Keratinocyte (primary cell): ENCODE measurements around the gene IL19. TPM values are rescaled to one million over a fixed set of nuclear protein-coding genes. Genes with fewer than 3 reads are reported as not detected.

Source experiments
- DNase-seq: peaks from one replicate; pipeline ENCODE4 v3.0.0-alpha.2; 2011; ENCODE audit warnings: low read depth, missing footprints, low spot score
- FAIRE-seq: peaks from 2 replicates; lab custom pipeline; 2011; peaks lifted over from hg19 to GRCh38; lab: Jason Lieb, UNC
- H2AFZ ChIP-seq: 2 replicates; pipeline ENCODE4 v1.6.0; 2012; ENCODE audit warnings: low read length, control low read depth, inconsistent platforms; ENCODE audit not compliant: control insufficient read depth
- H3K27ac ChIP-seq: 2 replicates; pipeline ENCODE4 v1.5.1; 2011; ENCODE audit warnings: low read length; ENCODE audit not compliant: control insufficient read depth, insufficient read depth
- H3K27me3 ChIP-seq: 3 replicates; pipeline ENCODE4 v1.6.0; 2011; ENCODE audit warnings: low read length; ENCODE audit not compliant: control insufficient read depth, insufficient read depth; ENCODE audit errors: extremely low read depth
- H3K36me3 ChIP-seq, 2 experiments: 2 replicates in 1 of 2; 3 replicates in 1 of 2; pipeline ENCODE4 v1.5.1; 2011; ENCODE audit warnings: low read length in 2 of 2, mild to moderate bottlenecking in 1 of 2; ENCODE audit not compliant: control insufficient read depth in 2 of 2, insufficient read depth in 2 of 2; ENCODE audit errors: extremely low read depth in 1 of 2
- H3K4me1 ChIP-seq: 3 replicates; pipeline ENCODE4 v1.5.1; 2011; ENCODE audit warnings: low read length; ENCODE audit not compliant: control insufficient read depth, insufficient read depth; ENCODE audit errors: extremely low read depth
- H3K4me2 ChIP-seq: 3 replicates; pipeline ENCODE4 v1.6.0; 2011; ENCODE audit warnings: low read depth, low read length; ENCODE audit not compliant: control insufficient read depth, insufficient read depth; ENCODE audit errors: extremely low read depth
- H3K4me3 ChIP-seq, 3 experiments: fragments of 200-600 bp in 1 of 3; sonication (generic) in 1 of 3; 2 replicates in 2 of 3; 3 replicates in 1 of 3; pipeline ENCODE4 v1.5.1; 2011 to 2016; ENCODE audit warnings: low read length in 3 of 3, mild to moderate bottlenecking in 3 of 3, control low read depth in 2 of 3, inconsistent platforms in 1 of 3, low read depth in 1 of 3, mixed read lengths in 1 of 3, mixed run types in 1 of 3, moderate library complexity in 1 of 3; ENCODE audit not compliant: control insufficient read depth in 2 of 3, insufficient read depth in 2 of 3; ENCODE audit errors: extremely low read depth in 1 of 3
- H3K79me2 ChIP-seq: 2 replicates; pipeline ENCODE4 v1.6.0; 2012; ENCODE audit warnings: low read length; ENCODE audit not compliant: control insufficient read depth, insufficient read depth
- H3K9ac ChIP-seq: 3 replicates; pipeline ENCODE4 v1.6.0; 2011; ENCODE audit warnings: low read length; ENCODE audit not compliant: control insufficient read depth, insufficient read depth; ENCODE audit errors: extremely low read depth
- H3K9me1 ChIP-seq: 3 replicates; pipeline ENCODE4 v1.6.0; 2011; ENCODE audit warnings: low read length; ENCODE audit not compliant: control insufficient read depth, insufficient read depth; ENCODE audit errors: extremely low read depth
- H3K9me3 ChIP-seq: 2 replicates; pipeline ENCODE4 v1.5.1; 2012; ENCODE audit warnings: low read depth, low read length; ENCODE audit not compliant: control insufficient read depth
- H4K20me1 ChIP-seq: 3 replicates; pipeline ENCODE4 v1.6.0; 2011; ENCODE audit warnings: low read length; ENCODE audit not compliant: control insufficient read depth, insufficient read depth; ENCODE audit errors: extremely low read depth
- CTCF ChIP-seq, 3 experiments: IDR thresholded peaks in 1 of 3; conservative IDR thresholded peaks in 1 of 3; optimal IDR thresholded peaks in 1 of 3; 2 replicates in 2 of 3; 3 replicates in 1 of 3; pipeline versions ENCODE3 to v1.5.1; 2011; ENCODE audit warnings: low read length in 3 of 3, mild to moderate bottlenecking in 3 of 3, moderate library complexity in 2 of 3, control low read depth in 1 of 3, inconsistent platforms in 1 of 3; ENCODE audit not compliant: insufficient read depth in 2 of 3; ENCODE audit errors: extremely low read depth in 1 of 3
- EZH2 ChIP-seq: IDR thresholded peaks from one replicate; pipeline ENCODE4 v1.6.1; 2012; ENCODE audit warnings: inconsistent platforms, mild to moderate bottlenecking, low read length, moderate library complexity
- dilution Hi-C: fragments of 300-500 bp; cut with MboI; formaldehyde crosslinking; loops from one replicate; pipeline ENCODE4 v1.7.0; 2020; ENCODE audit warnings: low sequenced_read_pairs; ENCODE audit not compliant: extremely low pct_ligation_motif_present
- polyA plus RNA-seq, 5 experiments: library from polyadenylated mRNA; depleted of rRNA in 3 of 5; stranded (reverse) in 3 of 5; stranded (forward) in 1 of 5; unstranded in 1 of 5; fragments of >200 nt; gene quantifications; 1 replicate in 1 of 5; 2 replicates in 3 of 5; 3 replicates in 1 of 5; pipeline versions ENCODE4 v1.2.1 to v1.2.3, GENCODE V29; 2011 to 2012; ENCODE audit warnings: missing spikeins in 2 of 5, low read depth in 1 of 5, low replicate concordance in 1 of 5

Gene IL19
- polyA plus RNA-seq, 1 donor (not counting 4 experiments of a cell fraction or from before 2014, with no cell fraction given) = not detected

GRCh38 chr1:206804156-206804737, 33.7 kb downstream of the IL19 start:
- no peaks in the 10 kb centered on the region for H3K9me3 ChIP-seq
- TF ChIP-seq EZH2 = no peak
- TF ChIP-seq CTCF (optimal IDR thresholded peaks at IDR 0.05 in 1 of 3, IDR thresholded peaks at IDR 0.05 in 1 of 3, conservative IDR thresholded peaks at IDR 0.05 in 1 of 3; ENCODE audit: extremely low read depth in 1 of 3, insufficient read depth in 2 of 3, low read length in 3 of 3) = no peak
- no peak overlapping the region for H3K4me3 ChIP-seq
- DNase-seq = no peak
- no peaks in the 10 kb centered on the region for H3K36me3 ChIP-seq
- no peaks in the 10 kb centered on the region for H3K9me1 ChIP-seq
- no peak overlapping the region for H3K9ac ChIP-seq
- H3K4me2 ChIP-seq = no peak overlapping the region
- no peak overlapping the region for H3K27ac ChIP-seq
- H3K4me1 ChIP-seq = peaks cover 15% of the 10 kb centered on the region
- no peaks in the 10 kb centered on the region for H3K27me3 ChIP-seq
- H3K79me2 ChIP-seq = no peaks in the 10 kb centered on the region
- no peaks in the 10 kb centered on the region for H4K20me1 ChIP-seq
- no peak overlapping the region for H2AFZ ChIP-seq
- dilution Hi-C loops = no loop called here
- no peak for FAIRE-seq

- H3K4me2 ChIP-seq = no peak overlapping the region
Observed at GRCh38 chr1:206805357-206805756, 34.8 kb downstream of the IL19 start.

More at GRCh38 chr1:206805357-206805756, 34.8 kb downstream of the IL19 start:
- Histone ChIP-seq H3K27ac (no peak overlapping the region), H4K20me1 (no peaks in the 10 kb centered on the region), H3K4me3 (no peak overlapping the region), H3K27me3 (no peaks in the 10 kb centered on the region), H2AFZ (no peak overlapping the region), H3K36me3 (no peaks in the 10 kb centered on the region), H3K9me1 (no peaks in the 10 kb centered on the region), H3K4me1 (peaks cover 12% of the 10 kb centered on the region), H3K79me2 (no peaks in the 10 kb centered on the region), H3K9me3 (no peaks in the 10 kb centered on the region), H3K9ac (no peak overlapping the region)
- dilution Hi-C loops = no loop called here
- FAIRE-seq (no peak), DNase-seq (no peak)
- no peak for TF ChIP-seq CTCF (optimal IDR thresholded peaks at IDR 0.05 in 1 of 3, IDR thresholded peaks at IDR 0.05 in 1 of 3, conservative IDR thresholded peaks at IDR 0.05 in 1 of 3; ENCODE audit: extremely low read depth in 1 of 3, insufficient read depth in 2 of 3, low read length in 3 of 3)
- no peak for TF ChIP-seq EZH2
